ENCODE data around the gene ATP13A1.
"Not testable (repeated sequence)": the region's sequence is repeated elsewhere in the genome, so short reads cannot be mapped to it uniquely, and the experiment has no call there.

GRCh38 chr19:19606686-19607085, 56.8 kb downstream of the ATP13A1 start:
- TF ChIP-seq CTCF, POLR2A (IDR thresholded peaks at IDR 0.05): not testable (repeated sequence)
